Esophagus squamous epithelium (tissue), 4 donors: ENCODE results near the gene NFIL3.

ENCODE experiments used
- POLR2A ChIP-seq, 4 donors: fragments of 450-650 bp; IDR thresholded peaks; one replicate each; pipeline ENCODE4 v1.6.1; 2017; ENCODE audit warnings: antibody characterized with exemption in 4 of 4, mild to moderate bottlenecking in 4 of 4, moderate library complexity in 3 of 4
- TF ChIP-seq, protein P1 (sequence below), 6 experiments: fragments of 450-650 bp in 4 of 6; fragments of 200-600 bp in 2 of 6; sonication (generic) in 2 of 6; IDR thresholded peaks; one replicate each; pipeline ENCODE4 v1.5.1; 2016 to 2019; ENCODE audit warnings: antibody characterized with exemption in 6 of 6, mild to moderate bottlenecking in 4 of 6, moderate library complexity in 4 of 6

- peak in 2 of 4 donors; percentile 15 to 44 for TF ChIP-seq POLR2A (IDR thresholded peaks at IDR 0.05)
- TF ChIP-seq, protein P1, sequence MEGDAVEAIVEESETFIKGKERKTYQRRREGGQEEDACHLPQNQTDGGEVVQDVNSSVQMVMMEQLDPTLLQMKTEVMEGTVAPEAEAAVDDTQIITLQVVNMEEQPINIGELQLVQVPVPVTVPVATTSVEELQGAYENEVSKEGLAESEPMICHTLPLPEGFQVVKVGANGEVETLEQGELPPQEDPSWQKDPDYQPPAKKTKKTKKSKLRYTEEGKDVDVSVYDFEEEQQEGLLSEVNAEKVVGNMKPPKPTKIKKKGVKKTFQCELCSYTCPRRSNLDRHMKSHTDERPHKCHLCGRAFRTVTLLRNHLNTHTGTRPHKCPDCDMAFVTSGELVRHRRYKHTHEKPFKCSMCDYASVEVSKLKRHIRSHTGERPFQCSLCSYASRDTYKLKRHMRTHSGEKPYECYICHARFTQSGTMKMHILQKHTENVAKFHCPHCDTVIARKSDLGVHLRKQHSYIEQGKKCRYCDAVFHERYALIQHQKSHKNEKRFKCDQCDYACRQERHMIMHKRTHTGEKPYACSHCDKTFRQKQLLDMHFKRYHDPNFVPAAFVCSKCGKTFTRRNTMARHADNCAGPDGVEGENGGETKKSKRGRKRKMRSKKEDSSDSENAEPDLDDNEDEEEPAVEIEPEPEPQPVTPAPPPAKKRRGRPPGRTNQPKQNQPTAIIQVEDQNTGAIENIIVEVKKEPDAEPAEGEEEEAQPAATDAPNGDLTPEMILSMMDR (IDR thresholded peaks at IDR 0.05) = peak in 2 of 6 experiments; percentile 17 to 43
Measured at GRCh38 chr9:91422758-91423711, 597 bp downstream of the NFIL3 start.
